ENCODE results near the gene PCDHA2.
"Not testable (repeated sequence)": the region's sequence is repeated elsewhere in the genome, so short reads cannot be mapped to it uniquely, and the experiment has no call there.

DNA sequence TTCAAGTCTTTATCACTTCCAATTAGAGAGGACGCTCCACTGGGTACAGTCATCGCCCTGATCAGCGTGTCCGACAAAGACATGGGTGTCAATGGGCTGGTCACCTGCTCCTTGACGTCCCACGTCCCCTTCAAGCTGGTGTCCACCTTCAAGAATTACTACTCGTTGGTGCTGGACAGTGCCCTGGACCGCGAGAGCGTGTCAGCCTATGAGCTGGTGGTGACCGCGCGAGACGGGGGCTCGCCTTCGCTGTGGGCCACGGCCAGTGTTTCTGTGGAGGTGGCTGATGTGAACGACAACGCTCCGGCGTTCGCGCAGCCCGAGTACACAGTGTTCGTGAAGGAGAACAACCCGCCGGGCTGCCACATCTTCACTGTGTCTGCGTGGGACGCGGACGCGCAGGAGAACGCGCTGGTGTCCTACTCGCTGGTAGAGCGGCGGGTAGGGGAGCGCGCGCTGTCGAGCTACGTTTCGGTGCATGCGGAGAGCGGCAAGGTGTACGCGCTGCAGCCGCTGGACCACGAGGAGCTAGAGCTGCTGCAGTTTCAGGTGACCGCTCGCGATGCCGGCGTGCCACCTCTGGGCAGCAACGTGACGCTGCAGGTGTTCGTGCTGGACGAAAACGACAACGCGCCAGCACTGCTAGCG lies 13.7 kb downstream of the PCDHA2 start:
- TF ChIP-seq, protein P1, sequence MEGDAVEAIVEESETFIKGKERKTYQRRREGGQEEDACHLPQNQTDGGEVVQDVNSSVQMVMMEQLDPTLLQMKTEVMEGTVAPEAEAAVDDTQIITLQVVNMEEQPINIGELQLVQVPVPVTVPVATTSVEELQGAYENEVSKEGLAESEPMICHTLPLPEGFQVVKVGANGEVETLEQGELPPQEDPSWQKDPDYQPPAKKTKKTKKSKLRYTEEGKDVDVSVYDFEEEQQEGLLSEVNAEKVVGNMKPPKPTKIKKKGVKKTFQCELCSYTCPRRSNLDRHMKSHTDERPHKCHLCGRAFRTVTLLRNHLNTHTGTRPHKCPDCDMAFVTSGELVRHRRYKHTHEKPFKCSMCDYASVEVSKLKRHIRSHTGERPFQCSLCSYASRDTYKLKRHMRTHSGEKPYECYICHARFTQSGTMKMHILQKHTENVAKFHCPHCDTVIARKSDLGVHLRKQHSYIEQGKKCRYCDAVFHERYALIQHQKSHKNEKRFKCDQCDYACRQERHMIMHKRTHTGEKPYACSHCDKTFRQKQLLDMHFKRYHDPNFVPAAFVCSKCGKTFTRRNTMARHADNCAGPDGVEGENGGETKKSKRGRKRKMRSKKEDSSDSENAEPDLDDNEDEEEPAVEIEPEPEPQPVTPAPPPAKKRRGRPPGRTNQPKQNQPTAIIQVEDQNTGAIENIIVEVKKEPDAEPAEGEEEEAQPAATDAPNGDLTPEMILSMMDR (conservative IDR thresholded peaks at IDR 0.05): not testable (repeated sequence)
- TF ChIP-seq ZFX (IDR thresholded peaks at IDR 0.05): not testable (repeated sequence)
